T-helper 1 cell treated with Interleukin-12 subunit alpha and Interleukin-12 subunit beta and Interleukin-4 antibody, amounts not matched to agents 30 μg/mL and 1 μg/mL, for 36 hours (primary cell): Measurements from ENCODE around the gene PBX3.

Experiments
- H3K27ac Mint-ChIP-seq: one replicate; pipeline ENCODE4 v1.8.0; 2021; ENCODE audit warnings: mild to moderate bottlenecking, mixed read lengths
- H3K27me3 Mint-ChIP-seq: one replicate; pipeline ENCODE4 v1.8.0; 2021; ENCODE audit warnings: low read depth, mixed read lengths
- H3K36me3 Mint-ChIP-seq: one replicate; pipeline ENCODE4 v1.8.0; 2021; ENCODE audit warnings: low read depth, mixed read lengths
- H3K4me1 Mint-ChIP-seq: one replicate; pipeline ENCODE4 v1.8.0; 2021; ENCODE audit warnings: low read depth, mixed read lengths
- H3K4me3 Mint-ChIP-seq: one replicate; pipeline ENCODE4 v1.8.0; 2021; ENCODE audit warnings: mild to moderate bottlenecking, moderate library complexity, mixed read lengths
- H3K9me3 Mint-ChIP-seq: one replicate; pipeline ENCODE4 v1.8.0; 2021; ENCODE audit warnings: mixed read lengths

Gene PBX3

GRCh38 chr9:125747053-125747764, at the start of gene PBX3:
Gene PBX3 (plus strand): TSS chr9:125747373.
- H3K4me3 Mint-ChIP-seq: peak within 1 kb of the TSS; percentile 86
- H3K4me1 Mint-ChIP-seq: peaks cover 16% of the 10 kb centered on the region
- peak within 1 kb of the TSS; percentile 87 for H3K27ac Mint-ChIP-seq
- peaks cover 12% of the 10 kb centered on the region for H3K36me3 Mint-ChIP-seq
- H3K9me3 Mint-ChIP-seq: no peaks in the 10 kb centered on the region
- peaks cover 34% of the 10 kb centered on the region for H3K27me3 Mint-ChIP-seq

- Mint-ChIP-seq H3K4me1 (peaks cover 31% of the 10 kb centered on the region), H3K27me3 (no peaks in the 10 kb centered on the region), H3K27ac (no peak overlapping the region), H3K9me3 (no peaks in the 10 kb centered on the region), H3K36me3 (peaks cover 6% of the 10 kb centered on the region), H3K4me3 (no peak overlapping the region)
Observed at GRCh38 chr9:125699870-125700269, 47.3 kb upstream of the PBX3 start.

GRCh38 chr9:125700791-125701190, 46.4 kb upstream of the PBX3 start:
- Mint-ChIP-seq H3K27me3 (no peaks in the 10 kb centered on the region), H3K9me3 (no peaks in the 10 kb centered on the region), H3K36me3 (peaks cover 7% of the 10 kb centered on the region), H3K4me3 (no peak overlapping the region), H3K4me1 (peaks cover 41% of the 10 kb centered on the region), H3K27ac (no peak overlapping the region)

GRCh38 chr9:125701351-125701750, 45.8 kb upstream of the PBX3 start:
- H3K4me3 Mint-ChIP-seq: no peak overlapping the region
- H3K36me3 Mint-ChIP-seq: peaks cover 7% of the 10 kb centered on the region
- no peaks in the 10 kb centered on the region for H3K27me3 Mint-ChIP-seq
- H3K4me1 Mint-ChIP-seq: peaks cover 45% of the 10 kb centered on the region
- no peak overlapping the region for H3K27ac Mint-ChIP-seq
- H3K9me3 Mint-ChIP-seq: no peaks in the 10 kb centered on the region

- H3K27ac Mint-ChIP-seq: no peak overlapping the region
- no peaks in the 10 kb centered on the region for H3K9me3 Mint-ChIP-seq
- peaks cover 45% of the 10 kb centered on the region for H3K4me1 Mint-ChIP-seq
- no peak overlapping the region for H3K4me3 Mint-ChIP-seq
- H3K36me3 Mint-ChIP-seq: peaks cover 7% of the 10 kb centered on the region
- H3K27me3 Mint-ChIP-seq: no peaks in the 10 kb centered on the region
Observed at GRCh38 chr9:125703662-125704061, 43.5 kb upstream of the PBX3 start.

GRCh38 chr9:125705893-125706292, 41.3 kb upstream of the PBX3 start:
- no peak overlapping the region for H3K27ac Mint-ChIP-seq
- peaks cover 39% of the 10 kb centered on the region for H3K4me1 Mint-ChIP-seq
- no peaks in the 10 kb centered on the region for H3K9me3 Mint-ChIP-seq
- peaks cover 7% of the 10 kb centered on the region for H3K36me3 Mint-ChIP-seq
- peak overlapping the region; percentile 87 for H3K4me3 Mint-ChIP-seq
- H3K27me3 Mint-ChIP-seq: no peaks in the 10 kb centered on the region

GRCh38 chr9:125706651-125707471, 40.3 kb upstream of the PBX3 start, which contains the start of gene MAPKAP1:
Gene MAPKAP1 (minus strand): TSS chr9:125707208. CDS start chr9:125672574, 34,634 bp downstream.
- Mint-ChIP-seq H3K27ac (peak within 1 kb of the TSS; percentile 67), H3K4me3 (peak within 1 kb of the TSS; percentile 87), H3K27me3 (no peaks in the 10 kb centered on the region), H3K4me1 (peaks cover 32% of the 10 kb centered on the region), H3K36me3 (peaks cover 7% of the 10 kb centered on the region), H3K9me3 (no peaks in the 10 kb centered on the region)

GRCh38 chr9:125707472-125707804, 39.7 kb upstream of the PBX3 start:
- H3K9me3 Mint-ChIP-seq: no peaks in the 10 kb centered on the region
- H3K4me1 Mint-ChIP-seq: peaks cover 31% of the 10 kb centered on the region
- peak overlapping the region; percentile 67 for H3K27ac Mint-ChIP-seq
- H3K27me3 Mint-ChIP-seq: no peaks in the 10 kb centered on the region
- H3K36me3 Mint-ChIP-seq: peaks cover 7% of the 10 kb centered on the region
- peak overlapping the region; percentile 87 for H3K4me3 Mint-ChIP-seq

- Mint-ChIP-seq H3K36me3 (no peaks in the 10 kb centered on the region), H3K27me3 (peaks cover 7% of the 10 kb centered on the region), H3K9me3 (no peaks in the 10 kb centered on the region), H3K4me1 (no peaks in the 10 kb centered on the region), H3K4me3 (no peak overlapping the region), H3K27ac (no peak overlapping the region)
Observed at GRCh38 chr9:125726456-125727132, 20.6 kb upstream of the PBX3 start.

GRCh38 chr9:125730168-125730567, 17.0 kb upstream of the PBX3 start:
- Mint-ChIP-seq H3K4me1 (no peaks in the 10 kb centered on the region), H3K27ac (no peak overlapping the region), H3K4me3 (no peak overlapping the region), H3K36me3 (no peaks in the 10 kb centered on the region), H3K9me3 (no peaks in the 10 kb centered on the region), H3K27me3 (peaks cover 13% of the 10 kb centered on the region)

GRCh38 chr9:125732562-125732961, 14.6 kb upstream of the PBX3 start:
- Mint-ChIP-seq H3K27me3 (peaks cover 21% of the 10 kb centered on the region), H3K27ac (no peak overlapping the region), H3K4me1 (no peaks in the 10 kb centered on the region), H3K36me3 (no peaks in the 10 kb centered on the region), H3K4me3 (no peak overlapping the region), H3K9me3 (no peaks in the 10 kb centered on the region)

- H3K27me3 Mint-ChIP-seq: peaks cover 41% of the 10 kb centered on the region
- H3K4me3 Mint-ChIP-seq: no peak overlapping the region
- H3K27ac Mint-ChIP-seq: no peak overlapping the region
- H3K4me1 Mint-ChIP-seq: no peaks in the 10 kb centered on the region
- H3K9me3 Mint-ChIP-seq: no peaks in the 10 kb centered on the region
- H3K36me3 Mint-ChIP-seq: no peaks in the 10 kb centered on the region
Observed at GRCh38 chr9:125739436-125739835, 7.7 kb upstream of the PBX3 start.

GRCh38 chr9:125742657-125743056, 4.5 kb upstream of the PBX3 start:
- Mint-ChIP-seq H3K9me3 (no peaks in the 10 kb centered on the region), H3K4me3 (no peak overlapping the region), H3K4me1 (peaks cover 4% of the 10 kb centered on the region), H3K36me3 (no peaks in the 10 kb centered on the region), H3K27ac (no peak overlapping the region), H3K27me3 (peaks cover 49% of the 10 kb centered on the region)

GRCh38 chr9:125743682-125744428, 3.3 kb upstream of the PBX3 start:
- peaks cover 44% of the 10 kb centered on the region for H3K27me3 Mint-ChIP-seq
- peaks cover 8% of the 10 kb centered on the region for H3K4me1 Mint-ChIP-seq
- H3K4me3 Mint-ChIP-seq: no peak overlapping the region
- peaks cover 4% of the 10 kb centered on the region for H3K36me3 Mint-ChIP-seq
- H3K27ac Mint-ChIP-seq: no peak overlapping the region
- no peaks in the 10 kb centered on the region for H3K9me3 Mint-ChIP-seq
